PC-3 (cell line): ENCODE measurements around the gene RASL10A.

Source experiments
- EZH2phosphoT487 ChIP-seq: fragments of 300-600 bp; sonication (generic); IDR thresholded peaks from 2 replicates; pipeline ENCODE4 v1.6.1; 2018; ENCODE audit warnings: mild to moderate bottlenecking, antibody characterized with exemption, low read length, borderline replicate concordance
- TF ChIP-seq, protein P1 (sequence below): fragments of 300-600 bp; sonication (generic); conservative IDR thresholded peaks from 2 replicates; pipeline ENCODE4 v1.5.1; 2017; ENCODE audit warnings: antibody characterized with exemption, low read depth, mild to moderate bottlenecking, low read length

GRCh38 chr22:29317827-29318454, 2.4 kb upstream of the RASL10A start:
- TF ChIP-seq, protein P1, sequence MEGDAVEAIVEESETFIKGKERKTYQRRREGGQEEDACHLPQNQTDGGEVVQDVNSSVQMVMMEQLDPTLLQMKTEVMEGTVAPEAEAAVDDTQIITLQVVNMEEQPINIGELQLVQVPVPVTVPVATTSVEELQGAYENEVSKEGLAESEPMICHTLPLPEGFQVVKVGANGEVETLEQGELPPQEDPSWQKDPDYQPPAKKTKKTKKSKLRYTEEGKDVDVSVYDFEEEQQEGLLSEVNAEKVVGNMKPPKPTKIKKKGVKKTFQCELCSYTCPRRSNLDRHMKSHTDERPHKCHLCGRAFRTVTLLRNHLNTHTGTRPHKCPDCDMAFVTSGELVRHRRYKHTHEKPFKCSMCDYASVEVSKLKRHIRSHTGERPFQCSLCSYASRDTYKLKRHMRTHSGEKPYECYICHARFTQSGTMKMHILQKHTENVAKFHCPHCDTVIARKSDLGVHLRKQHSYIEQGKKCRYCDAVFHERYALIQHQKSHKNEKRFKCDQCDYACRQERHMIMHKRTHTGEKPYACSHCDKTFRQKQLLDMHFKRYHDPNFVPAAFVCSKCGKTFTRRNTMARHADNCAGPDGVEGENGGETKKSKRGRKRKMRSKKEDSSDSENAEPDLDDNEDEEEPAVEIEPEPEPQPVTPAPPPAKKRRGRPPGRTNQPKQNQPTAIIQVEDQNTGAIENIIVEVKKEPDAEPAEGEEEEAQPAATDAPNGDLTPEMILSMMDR, result no peak
- no peak for TF ChIP-seq EZH2phosphoT487
